MM.1S (cell line): ENCODE data around the gene C17orf78.

Experiments
- DNase-seq: peaks from one replicate; pipeline ENCODE4 v3.0.0-alpha.2; 2015
- H2AFZ ChIP-seq: fragments of 300-600 bp; sonication (generic); 2 replicates; pipeline ENCODE4 v1.6.0; 2016; ENCODE audit warnings: antibody characterized with exemption, low read length
- H3F3A ChIP-seq: fragments of 300-600 bp; sonication (generic); 2 replicates; pipeline ENCODE4 v1.6.1; 2016; ENCODE audit warnings: mild to moderate bottlenecking, antibody characterized with exemption, low read length, moderate library complexity, mixed read lengths; ENCODE audit not compliant: insufficient read depth
- H3K27ac ChIP-seq: fragments of 300-600 bp; sonication (generic); 2 replicates; pipeline ENCODE4 v1.5.1; 2016; ENCODE audit warnings: mild to moderate bottlenecking, low read length
- H3K27me3 ChIP-seq: fragments of 300-600 bp; sonication (generic); replicated peaks from 2 replicates; pipeline ENCODE4 v1.6.0; 2016; ENCODE audit warnings: low read length; ENCODE audit not compliant: insufficient read depth
- H3K36me3 ChIP-seq: fragments of 300-600 bp; sonication (generic); replicated peaks from 2 replicates; pipeline ENCODE4 v1.6.1; 2016; ENCODE audit warnings: mild to moderate bottlenecking, low read length, mixed read lengths; ENCODE audit not compliant: insufficient read depth
- H3K4me1 ChIP-seq: fragments of 300-600 bp; sonication (generic); 2 replicates; pipeline ENCODE4 v1.6.1; 2016; ENCODE audit warnings: low read length, mixed read lengths
- H3K4me2 ChIP-seq: fragments of 300-600 bp; sonication (generic); 2 replicates; pipeline ENCODE4 v1.6.0; 2016; ENCODE audit warnings: low read depth, low read length
- H3K4me3 ChIP-seq: fragments of 300-600 bp; sonication (generic); 2 replicates; pipeline ENCODE4 v1.5.1; 2016; ENCODE audit warnings: low read length, mixed read lengths
- H3K79me2 ChIP-seq: fragments of 300-600 bp; sonication (generic); 2 replicates; pipeline ENCODE4 v1.6.1; 2016; ENCODE audit warnings: mixed run types, low read length, mixed read lengths
- H3K9ac ChIP-seq: fragments of 300-600 bp; sonication (generic); 2 replicates; pipeline ENCODE4 v1.6.1; 2016; ENCODE audit warnings: low read length, mixed read lengths
- H3K9me2 ChIP-seq: fragments of 300-600 bp; sonication (generic); replicated peaks from 2 replicates; pipeline ENCODE4 v1.6.1; 2016; ENCODE audit warnings: mild to moderate bottlenecking, low read length, mixed read lengths; ENCODE audit not compliant: insufficient read depth
- H3K9me3 ChIP-seq: fragments of 300-600 bp; sonication (generic); replicated peaks from 2 replicates; pipeline ENCODE4 v1.6.1; 2016; ENCODE audit warnings: mild to moderate bottlenecking, low read length, mixed read lengths; ENCODE audit not compliant: insufficient read depth
- H4K20me1 ChIP-seq: fragments of 300-600 bp; sonication (generic); 2 replicates; pipeline ENCODE4 v1.6.1; 2016; ENCODE audit warnings: mild to moderate bottlenecking, low read length, moderate library complexity, mixed read lengths; ENCODE audit not compliant: insufficient read depth
- EZH2 ChIP-seq: fragments of 300-600 bp; sonication (generic); optimal IDR thresholded peaks from 2 replicates; pipeline ENCODE3; 2017; ENCODE audit warnings: low read depth, mild to moderate bottlenecking, antibody characterized with exemption, low read length, mixed read lengths
- EZH2phosphoT487 ChIP-seq: fragments of 300-600 bp; sonication (generic); IDR thresholded peaks from 2 replicates; pipeline ENCODE4 v1.6.1; 2018; ENCODE audit warnings: antibody characterized with exemption, low read length
- TF ChIP-seq, protein P1 (sequence below): fragments of 300-600 bp; sonication (generic); IDR thresholded peaks from 2 replicates; pipeline ENCODE4 v1.5.1; 2016; ENCODE audit warnings: antibody characterized with exemption, low read length, mixed read lengths

C17orf78 gene

DNA sequence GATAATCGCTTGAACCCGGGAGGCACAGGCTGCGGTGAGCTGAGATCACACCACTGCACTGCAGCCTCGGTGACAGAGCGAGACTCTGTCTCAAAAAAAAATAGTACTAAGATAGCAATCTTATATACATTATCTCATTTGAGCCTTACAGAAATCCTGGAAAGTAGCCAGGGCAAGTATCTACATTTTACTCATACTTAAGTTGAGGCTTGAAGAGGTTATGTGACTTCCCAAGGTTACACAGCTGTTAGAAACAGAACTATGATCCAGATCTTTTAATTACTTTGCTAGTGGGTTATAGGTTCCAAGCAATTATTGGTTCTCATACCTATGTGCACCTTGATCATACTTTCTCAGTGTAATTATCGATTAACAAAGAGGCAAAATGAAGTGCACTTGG, 15.4 kb downstream of the C17orf78 start:
- TF ChIP-seq, protein P1, sequence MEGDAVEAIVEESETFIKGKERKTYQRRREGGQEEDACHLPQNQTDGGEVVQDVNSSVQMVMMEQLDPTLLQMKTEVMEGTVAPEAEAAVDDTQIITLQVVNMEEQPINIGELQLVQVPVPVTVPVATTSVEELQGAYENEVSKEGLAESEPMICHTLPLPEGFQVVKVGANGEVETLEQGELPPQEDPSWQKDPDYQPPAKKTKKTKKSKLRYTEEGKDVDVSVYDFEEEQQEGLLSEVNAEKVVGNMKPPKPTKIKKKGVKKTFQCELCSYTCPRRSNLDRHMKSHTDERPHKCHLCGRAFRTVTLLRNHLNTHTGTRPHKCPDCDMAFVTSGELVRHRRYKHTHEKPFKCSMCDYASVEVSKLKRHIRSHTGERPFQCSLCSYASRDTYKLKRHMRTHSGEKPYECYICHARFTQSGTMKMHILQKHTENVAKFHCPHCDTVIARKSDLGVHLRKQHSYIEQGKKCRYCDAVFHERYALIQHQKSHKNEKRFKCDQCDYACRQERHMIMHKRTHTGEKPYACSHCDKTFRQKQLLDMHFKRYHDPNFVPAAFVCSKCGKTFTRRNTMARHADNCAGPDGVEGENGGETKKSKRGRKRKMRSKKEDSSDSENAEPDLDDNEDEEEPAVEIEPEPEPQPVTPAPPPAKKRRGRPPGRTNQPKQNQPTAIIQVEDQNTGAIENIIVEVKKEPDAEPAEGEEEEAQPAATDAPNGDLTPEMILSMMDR: no peak
- no peak for TF ChIP-seq EZH2
- H3K9me3 ChIP-seq: no peaks in the 10 kb centered on the region
- no peaks in the 10 kb centered on the region for H4K20me1 ChIP-seq
- H3K9ac ChIP-seq: no peak overlapping the region
- H3K27me3 ChIP-seq: no peaks in the 10 kb centered on the region
- H3F3A ChIP-seq: no peaks in the 10 kb centered on the region
- peaks cover 11% of the 10 kb centered on the region for H3K4me1 ChIP-seq
- no peaks in the 10 kb centered on the region for H3K79me2 ChIP-seq
- no peak overlapping the region for H3K27ac ChIP-seq
- no peaks in the 10 kb centered on the region for H3K9me2 ChIP-seq
- H3K4me2 ChIP-seq: no peak overlapping the region
- H3K4me3 ChIP-seq: no peak overlapping the region
- no peak overlapping the region for H2AFZ ChIP-seq
- no peak for DNase-seq
- H3K36me3 ChIP-seq: no peaks in the 10 kb centered on the region

DNA sequence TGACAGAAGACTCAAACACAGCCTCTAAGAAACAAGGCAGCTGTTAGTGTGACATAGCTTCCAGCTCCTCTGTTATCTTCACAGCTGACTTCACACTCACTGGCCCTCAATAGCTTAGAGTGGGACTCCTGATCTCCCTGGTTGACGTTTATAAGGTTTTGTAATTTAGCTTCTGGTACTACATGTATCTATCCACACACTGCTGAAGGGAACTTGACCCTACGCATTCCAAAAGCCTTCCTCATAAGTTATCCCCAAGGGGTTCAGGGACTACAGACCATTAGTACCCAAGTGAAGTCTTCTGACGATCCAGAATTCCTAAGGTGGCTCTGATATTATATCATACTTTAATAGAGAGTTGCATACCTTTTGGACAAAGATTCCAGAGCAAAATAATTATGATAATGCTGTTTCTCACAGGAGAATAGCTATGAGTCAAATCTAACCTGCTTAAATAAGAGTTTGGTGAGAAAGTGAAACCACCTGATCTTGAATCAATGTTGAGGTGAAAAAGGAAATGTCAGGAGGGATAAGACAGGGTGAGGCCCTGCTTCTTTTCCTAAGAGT, 16.3 kb downstream of the C17orf78 start:
- Histone ChIP-seq H3K9me2 (no peaks in the 10 kb centered on the region), H4K20me1 (no peaks in the 10 kb centered on the region), H3K4me2 (peak overlapping the region; percentile 59), H3K9me3 (no peaks in the 10 kb centered on the region), H3K27ac (no peak overlapping the region), H2AFZ (peak overlapping the region; percentile 15; the same call in 1 of the 2 replicates), H3K27me3 (no peaks in the 10 kb centered on the region), H3K9ac (no peak overlapping the region), H3F3A (no peaks in the 10 kb centered on the region), H3K36me3 (no peaks in the 10 kb centered on the region), H3K79me2 (no peaks in the 10 kb centered on the region), H3K4me3 (0 out of 2 replicates have a peak overlapping the region, but pooled peaks have one; percentile 9), H3K4me1 (peaks cover 11% of the 10 kb centered on the region)
- TF ChIP-seq, protein P1: no peak
- TF ChIP-seq EZH2: no peak
- TF ChIP-seq EZH2phosphoT487: no peak
- DNase-seq: peak; percentile 25

DNA sequence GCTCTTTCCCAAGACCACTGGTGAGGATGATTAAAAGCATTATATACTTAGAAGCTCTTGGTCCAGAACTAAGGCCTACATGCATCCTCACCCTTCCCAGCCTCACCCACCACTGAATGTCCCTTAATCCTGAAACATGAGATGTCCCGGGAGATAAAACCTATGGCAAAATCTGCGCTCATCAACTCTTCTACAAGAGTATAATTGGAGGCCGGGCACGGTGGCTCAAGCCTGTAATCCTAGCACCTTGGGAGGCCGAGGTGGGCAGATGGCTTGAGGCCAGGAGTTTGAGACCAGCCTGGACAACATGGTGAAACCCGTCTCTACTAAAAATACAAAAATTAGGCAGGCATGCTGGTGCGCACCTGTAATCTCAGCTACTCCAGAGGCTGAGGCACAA, 17.6 kb downstream of the C17orf78 start:
- H3K4me2 ChIP-seq: no peak overlapping the region

More for the DNA sequence above, 17.6 kb downstream of the C17orf78 start:
- Histone ChIP-seq H3F3A (no peaks in the 10 kb centered on the region), H3K9me3 (no peaks in the 10 kb centered on the region), H3K27me3 (no peaks in the 10 kb centered on the region), H4K20me1 (no peaks in the 10 kb centered on the region), H3K36me3 (no peaks in the 10 kb centered on the region), H3K4me3 (no peak overlapping the region), H3K9me2 (no peaks in the 10 kb centered on the region), H2AFZ (no peak overlapping the region), H3K4me1 (peaks cover 15% of the 10 kb centered on the region), H3K9ac (no peak overlapping the region), H3K27ac (no peak overlapping the region), H3K79me2 (no peaks in the 10 kb centered on the region)
- DNase-seq: no peak
- TF ChIP-seq EZH2 (no peak), EZH2phosphoT487 (no peak)
- TF ChIP-seq, protein P1: no peak
